Lung (tissue), 12 donors: ENCODE data around the gene TEAD4. TPM values are rescaled to one million over a fixed set of nuclear protein-coding genes. Genes with fewer than 3 reads are reported as not detected.

Experiments used
- ATAC-seq: fragments of 200-7000 bp; cut with Tn5 transposase; one replicate; pipeline ENCODE4 v1.9.1; 2020; ENCODE audit warnings: moderate number of reproducible peaks; ENCODE audit not compliant: insufficient read depth, low FRiP score
- DNase-seq, 3 donors: peaks; one replicate each; pipeline ENCODE4 v3.0.0-alpha.2; 2013 to 2017
- H3K27ac ChIP-seq, 2 donors: one replicate each; pipeline ENCODE4 v1.5.1; 2013; ENCODE audit warnings: mild to moderate bottlenecking in 2 of 2, moderate library complexity in 2 of 2, control low read depth in 1 of 2, inconsistent platforms in 1 of 2, low read depth in 1 of 2, low read length in 1 of 2
- H3K27me3 ChIP-seq, 3 donors: one replicate each; pipeline ENCODE4 v1.5.1; 2013; ENCODE audit warnings: low read length in 2 of 3; ENCODE audit not compliant: control insufficient read depth in 3 of 3, insufficient read depth in 3 of 3
- H3K36me3 ChIP-seq, 4 donors: one replicate each; pipeline ENCODE4 v1.5.1; 2013; ENCODE audit warnings: low read length in 4 of 4, mild to moderate bottlenecking in 1 of 4, moderate library complexity in 1 of 4; ENCODE audit not compliant: control insufficient read depth in 4 of 4, insufficient read depth in 4 of 4
- H3K4me1 ChIP-seq, 5 donors: one replicate each; pipeline ENCODE4 v1.5.1; 2013; ENCODE audit warnings: low read length in 5 of 5, mild to moderate bottlenecking in 2 of 5, moderate library complexity in 1 of 5; ENCODE audit not compliant: control insufficient read depth in 5 of 5, insufficient read depth in 5 of 5
- H3K4me3 ChIP-seq: one replicate; pipeline ENCODE4 v1.5.1; 2013; ENCODE audit warnings: mild to moderate bottlenecking, control low read depth, moderate library complexity
- H3K9ac ChIP-seq, 2 donors: one replicate each; pipeline ENCODE4 v1.5.1; 2013; ENCODE audit warnings: low read length in 2 of 2, control low read depth in 1 of 2; ENCODE audit not compliant: insufficient read depth in 1 of 2
- H3K9me3 ChIP-seq, 4 donors: one replicate each; pipeline ENCODE4 v1.5.1; 2013; ENCODE audit warnings: low read length in 3 of 4, mild to moderate bottlenecking in 1 of 4, moderate library complexity in 1 of 4; ENCODE audit not compliant: control insufficient read depth in 4 of 4, insufficient read depth in 3 of 4
- CTCF ChIP-seq: IDR thresholded peaks from 2 replicates; pipeline ENCODE4 v1.5.1; 2012; ENCODE audit warnings: mild to moderate bottlenecking; ENCODE audit errors: control extremely low read depth, extremely low read depth
- WGBS, 2 donors: extraction: QIAGEN DNeasy Blood & Tissue Kit; methylation state at CpG; one replicate each; pipeline ENCODE4 v1.1.7; 2013; 5-methylcytosine and 5-hydroxymethylcytosine counted together
- polyA plus RNA-seq, 2 donors: library from polyadenylated mRNA; stranded (reverse); fragments of 200-250 nt; gene quantifications; one replicate each; pipeline ENCODE4 v1.2.1, GENCODE V29; 2013
- total RNA-seq, 2 donors: library from RNA; depleted of rRNA in 1 of 2; stranded (reverse); fragments of >200 nt in 1 of 2; gene quantifications; one replicate each; pipeline ENCODE4 v1.2.1, GENCODE V29; 2014 to 2021
- donor health status: control.
- donor health status: control.
- donor health status: Bipolar disorder and iron deficiency.
- donor health status: healthy.
- donor health status: DM: yes; HTN: yes; CAD: no.

The TEAD4 gene
- total and polyA plus RNA-seq, 4 donors, result 7.1 to 36.3 (median 28.8) TPM

- no peak overlapping the region for H3K9ac ChIP-seq
- no peaks in the 10 kb centered on the region for H3K9me3 ChIP-seq
- H3K4me3 ChIP-seq, result no peak overlapping the region
- no peak for TF ChIP-seq CTCF
- no peak for ATAC-seq
- H3K27me3 ChIP-seq, result no peaks in the 10 kb centered on the region
- peaks cover 0 to 13% (median 0%) of the 10 kb centered on the region in 5 donors for H3K4me1 ChIP-seq
- DNase-seq, result no peak
- peaks cover 0 to 10% (median 0%) of the 10 kb centered on the region in 4 donors for H3K36me3 ChIP-seq
- 92 to 94% methylated on average over 14 of the region's 14 CpGs for WGBS, 2 donors
- H3K27ac ChIP-seq, result no peak overlapping the region
These were observed 50.6 kb downstream of the TEAD4 start for GRCh38 chr12:3009780-3010179.

- no peak overlapping the region for H3K27ac ChIP-seq
- H3K4me3 ChIP-seq, result no peak overlapping the region
- TF ChIP-seq CTCF, result no peak
- DNase-seq (no peak), ATAC-seq (no peak)
- WGBS, 2 donors, result 90 to 92% methylated on average over 22 of the region's 22 CpGs
- peaks cover 0 to 14% (median 0%) of the 10 kb centered on the region in 5 donors for H3K4me1 ChIP-seq
- peaks cover 0 to 9% (median 0%) of the 10 kb centered on the region in 4 donors for H3K36me3 ChIP-seq
- no peaks in the 10 kb centered on the region for H3K27me3 ChIP-seq
- no peak overlapping the region for H3K9ac ChIP-seq
- H3K9me3 ChIP-seq, result no peaks in the 10 kb centered on the region
These were observed 51.2 kb downstream of the TEAD4 start for GRCh38 chr12:3010214-3010930.

DNA sequence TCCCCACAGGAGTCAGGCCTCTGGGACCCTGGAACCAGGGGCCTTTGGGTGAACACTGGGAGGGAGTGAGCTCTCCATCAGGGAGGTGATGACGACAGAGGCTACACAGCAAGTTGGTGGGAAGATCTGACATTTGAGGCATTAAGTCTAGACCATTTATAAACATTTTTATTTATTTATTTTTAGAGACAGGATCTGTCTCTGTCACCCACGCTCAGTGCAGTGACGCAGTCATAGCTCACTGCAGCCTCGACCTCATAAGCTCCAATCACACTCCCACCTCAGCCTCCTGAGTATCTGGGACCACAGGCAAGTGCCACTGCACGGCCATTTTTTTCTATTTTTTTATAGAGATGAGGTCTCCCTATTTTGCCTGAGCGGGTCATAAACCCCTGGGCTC, 53.6 kb downstream of the TEAD4 start:
- no peak overlapping the region for H3K9ac ChIP-seq
- H3K9me3 ChIP-seq, result no peaks in the 10 kb centered on the region
- H3K27me3 ChIP-seq, result no peaks in the 10 kb centered on the region
- peaks cover 0 to 14% (median 0%) of the 10 kb centered on the region in 5 donors for H3K4me1 ChIP-seq
- no peak overlapping the region for H3K4me3 ChIP-seq
- 73 to 90% methylated on average over 6 of the region's 6 CpGs for WGBS, 2 donors
- TF ChIP-seq CTCF, result no peak
- peaks cover 0 to 9% (median 0%) of the 10 kb centered on the region in 4 donors for H3K36me3 ChIP-seq
- H3K27ac ChIP-seq, result peak overlapping the region in 1 of 2 donors; percentile 37
- ATAC-seq (no peak), DNase-seq (no peak)
